ENCODE measurements around the gene PHOX2A.

Gene PHOX2A

GRCh38 chr11:72260574-72260973, 16.6 kb upstream of the PHOX2A start:
- TF ChIP-seq CTCF (IDR thresholded peaks at IDR 0.05; ENCODE audit: low read depth, low read length) = no peak
- no peak for DNase-seq (ENCODE audit: extremely low read depth, low read depth)

GRCh38 chr11:72259490-72259889, 15.5 kb upstream of the PHOX2A start:
- TF ChIP-seq CTCF (IDR thresholded peaks at IDR 0.05; ENCODE audit: low read depth, low read length) = no peak
- DNase-seq (ENCODE audit: extremely low read depth, low read depth) = no peak

GRCh38 chr11:72257570-72257969, 13.6 kb upstream of the PHOX2A start:
- no peak for DNase-seq (ENCODE audit: extremely low read depth, low read depth)
- no peak for TF ChIP-seq CTCF (IDR thresholded peaks at IDR 0.05; ENCODE audit: low read depth, low read length)

GRCh38 chr11:72254299-72254993, 10.5 kb upstream of the PHOX2A start:
- no peak for DNase-seq (ENCODE audit: extremely low read depth, low read depth)
- no peak for TF ChIP-seq CTCF (IDR thresholded peaks at IDR 0.05; ENCODE audit: low read depth, low read length)

GRCh38 chr11:72253392-72253791, 9.4 kb upstream of the PHOX2A start:
- no peak for TF ChIP-seq CTCF (IDR thresholded peaks at IDR 0.05; ENCODE audit: low read depth, low read length)
- no peak for DNase-seq (ENCODE audit: extremely low read depth, low read depth)

- TF ChIP-seq CTCF (IDR thresholded peaks at IDR 0.05; ENCODE audit: low read depth, low read length) = no peak
- DNase-seq (ENCODE audit: extremely low read depth, low read depth) = no peak
These were observed 7.6 kb upstream of the PHOX2A start for GRCh38 chr11:72251614-72252013.

- DNase-seq (ENCODE audit: extremely low read depth, low read depth) = no peak
- TF ChIP-seq CTCF (IDR thresholded peaks at IDR 0.05; ENCODE audit: low read depth, low read length) = no peak
These were observed 6.9 kb upstream of the PHOX2A start for GRCh38 chr11:72250661-72251464.

All from AG09319 (cell line).